Activated B cell treated with CpG ODN at 0.5 μM for 24 hours (primary cell): Measurements from ENCODE around the gene B4GALNT4. TPM values are rescaled to one million over a fixed set of nuclear protein-coding genes. Genes with fewer than 3 reads are reported as not detected.
"Not testable (repeated sequence)": the region's sequence is repeated elsewhere in the genome, so short reads cannot be mapped to it uniquely, and the experiment has no call there.

Source experiments
- ATAC-seq: fragments of 200-7000 bp; cut with Tn5 transposase; one replicate; pipeline ENCODE4 v1.10.0; 2021; ENCODE audit warnings: low read depth, mild to moderate bottlenecking, moderate library complexity
- CTCF ChIA-PET: fragments of 350-600 bp; sonication (Branson Sonifier 250); formaldehyde crosslinking; loops from one replicate; lab custom pipeline; 2021; ENCODE audit warnings: antibody characterized with exemption; lab: Charles Lee
- POLR2A ChIA-PET: fragments of 350-600 bp; sonication (Branson Sonifier 250); formaldehyde crosslinking; loops from one replicate; lab custom pipeline; 2021; ENCODE audit warnings: antibody characterized with exemption; lab: Charles Lee
- DNase-seq: peaks from one replicate; pipeline ENCODE4 v3.0.0; 2022
- H3K27ac Mint-ChIP-seq: one replicate; pipeline ENCODE4 v1.8.0; 2020; ENCODE audit warnings: mixed read lengths
- H3K27me3 Mint-ChIP-seq: one replicate; pipeline ENCODE4 v1.8.0; 2021; ENCODE audit warnings: mixed read lengths
- H3K36me3 Mint-ChIP-seq: one replicate; pipeline ENCODE4 v1.8.0; 2021; ENCODE audit warnings: low read depth, mixed read lengths
- H3K4me1 Mint-ChIP-seq: one replicate; pipeline ENCODE4 v1.8.0; 2021; ENCODE audit warnings: mixed read lengths
- H3K4me3 Mint-ChIP-seq: one replicate; pipeline ENCODE4 v1.8.0; 2020; ENCODE audit warnings: mild to moderate bottlenecking, mixed read lengths
- H3K9me3 Mint-ChIP-seq: one replicate; pipeline ENCODE4 v1.8.0; 2020; ENCODE audit warnings: mixed read lengths
- intact Hi-C: fragments of 100-400 bp; cut with micrococcal nuclease; formaldehyde crosslinking; loops from one replicate; pipeline ENCODE4 v1.15.1; 2024
- total RNA-seq: library from RNA; stranded (reverse); gene quantifications from 2 replicates; pipeline ENCODE4 v1.2.3, GENCODE V29; 2022
- TF ChIP-seq, protein P1 (sequence below): fragments of 200-600 bp; IDR thresholded peaks from one replicate; pipeline ENCODE4 v1.8.0; 2022; ENCODE audit warnings: antibody characterized with exemption, mild to moderate bottlenecking

Gene B4GALNT4
- total RNA-seq, 1 donor from 2014 or later = not detected

DNA sequence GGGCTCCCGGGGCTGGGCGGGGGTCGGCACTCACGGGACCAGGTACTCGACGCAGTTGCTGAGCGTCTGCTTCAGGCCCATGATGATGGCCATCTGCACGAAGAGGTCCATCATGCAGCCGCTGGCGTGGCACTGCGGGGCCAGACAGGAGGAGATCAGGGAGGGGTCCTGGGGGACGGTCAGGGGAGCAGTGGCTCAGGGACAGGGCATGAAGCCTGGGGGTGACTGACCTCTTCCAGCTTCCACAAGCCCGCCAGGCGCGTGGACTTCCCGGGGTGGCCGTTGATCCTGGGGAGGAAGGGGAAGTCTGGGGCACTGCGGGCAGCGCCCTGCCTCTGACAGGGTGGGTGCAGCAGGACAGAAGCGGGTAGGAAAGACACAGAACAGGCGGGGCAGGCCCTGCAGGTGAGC is 51.6 kb downstream of the B4GALNT4 start:
- Mint-ChIP-seq H3K36me3 (peaks cover 10% of the 10 kb centered on the region), H3K4me3 (no peak overlapping the region), H3K9me3 (peaks cover 4% of the 10 kb centered on the region), H3K4me1 (peaks cover 8% of the 10 kb centered on the region), H3K27ac (no peak overlapping the region), H3K27me3 (no peaks in the 10 kb centered on the region)
- intact Hi-C loops = no loop called here
- TF ChIP-seq, protein P1, sequence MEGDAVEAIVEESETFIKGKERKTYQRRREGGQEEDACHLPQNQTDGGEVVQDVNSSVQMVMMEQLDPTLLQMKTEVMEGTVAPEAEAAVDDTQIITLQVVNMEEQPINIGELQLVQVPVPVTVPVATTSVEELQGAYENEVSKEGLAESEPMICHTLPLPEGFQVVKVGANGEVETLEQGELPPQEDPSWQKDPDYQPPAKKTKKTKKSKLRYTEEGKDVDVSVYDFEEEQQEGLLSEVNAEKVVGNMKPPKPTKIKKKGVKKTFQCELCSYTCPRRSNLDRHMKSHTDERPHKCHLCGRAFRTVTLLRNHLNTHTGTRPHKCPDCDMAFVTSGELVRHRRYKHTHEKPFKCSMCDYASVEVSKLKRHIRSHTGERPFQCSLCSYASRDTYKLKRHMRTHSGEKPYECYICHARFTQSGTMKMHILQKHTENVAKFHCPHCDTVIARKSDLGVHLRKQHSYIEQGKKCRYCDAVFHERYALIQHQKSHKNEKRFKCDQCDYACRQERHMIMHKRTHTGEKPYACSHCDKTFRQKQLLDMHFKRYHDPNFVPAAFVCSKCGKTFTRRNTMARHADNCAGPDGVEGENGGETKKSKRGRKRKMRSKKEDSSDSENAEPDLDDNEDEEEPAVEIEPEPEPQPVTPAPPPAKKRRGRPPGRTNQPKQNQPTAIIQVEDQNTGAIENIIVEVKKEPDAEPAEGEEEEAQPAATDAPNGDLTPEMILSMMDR = no peak
- DNase-seq (no peak), ATAC-seq (no peak)
- CTCF ChIA-PET = no interaction called here
- POLR2A ChIA-PET = no interaction called here

DNA sequence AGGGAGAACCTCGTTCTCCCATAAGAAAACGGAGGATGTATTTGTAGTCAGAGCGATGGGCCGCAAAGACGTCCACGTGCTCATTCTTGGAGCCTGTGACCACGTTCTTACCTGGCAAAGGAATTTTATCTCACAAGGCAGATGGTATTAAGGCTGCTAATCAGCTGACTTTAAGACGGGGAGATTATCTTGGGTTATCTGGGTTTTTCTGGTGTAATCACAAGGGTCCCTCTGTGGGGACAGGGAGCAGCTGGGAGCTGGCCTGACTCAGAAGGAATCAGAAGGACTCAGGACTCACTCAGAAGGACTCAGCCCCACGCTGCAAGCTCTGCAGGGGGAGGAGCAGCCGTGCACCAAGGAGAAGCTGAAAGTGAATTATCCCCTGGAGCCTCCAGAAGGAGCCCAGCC is 53.0 kb downstream of the B4GALNT4 start:
- CTCF ChIA-PET = no interaction called here
- peaks cover 2% of the 10 kb centered on the region for H3K4me1 Mint-ChIP-seq
- no peak overlapping the region for H3K27ac Mint-ChIP-seq
- ATAC-seq = no peak
- H3K4me3 Mint-ChIP-seq = no peak overlapping the region
- no peak for DNase-seq
- intact Hi-C loops = no loop called here
- H3K36me3 Mint-ChIP-seq = peaks cover 10% of the 10 kb centered on the region
- TF ChIP-seq, protein P1 = no peak
- H3K9me3 Mint-ChIP-seq = peaks cover 4% of the 10 kb centered on the region
- POLR2A ChIA-PET = no interaction called here
- no peaks in the 10 kb centered on the region for H3K27me3 Mint-ChIP-seq

DNA sequence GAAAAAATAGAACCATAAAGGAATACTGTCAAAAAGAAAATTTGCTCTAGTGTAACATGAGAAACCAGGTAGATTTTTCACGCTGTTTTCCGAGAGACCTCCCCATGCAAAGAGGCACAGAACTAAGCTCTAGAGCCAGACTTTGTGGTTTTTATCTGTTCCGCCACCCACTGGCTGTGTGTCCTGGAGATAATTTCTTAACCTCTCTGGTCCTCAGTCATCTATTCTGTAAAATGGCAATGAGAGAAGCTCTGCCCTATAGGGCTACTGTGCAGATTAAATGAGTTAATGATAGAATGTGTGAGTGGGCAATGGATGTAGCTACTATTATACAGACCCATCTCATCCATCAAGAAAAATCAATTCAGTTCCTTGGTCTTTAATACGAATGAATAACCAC is 54.9 kb downstream of the B4GALNT4 start:
- Mint-ChIP-seq H3K9me3 (peaks cover 4% of the 10 kb centered on the region), H3K4me1 (no peaks in the 10 kb centered on the region), H3K36me3 (peaks cover 19% of the 10 kb centered on the region), H3K27ac (no peak overlapping the region), H3K4me3 (no peak overlapping the region), H3K27me3 (no peaks in the 10 kb centered on the region)
- intact Hi-C loops = no loop called here
- ChIA-PET CTCF (no interaction called here), POLR2A (no interaction called here)
- no peak for DNase-seq
- no peak for ATAC-seq
- TF ChIP-seq, protein P1 = no peak

DNA sequence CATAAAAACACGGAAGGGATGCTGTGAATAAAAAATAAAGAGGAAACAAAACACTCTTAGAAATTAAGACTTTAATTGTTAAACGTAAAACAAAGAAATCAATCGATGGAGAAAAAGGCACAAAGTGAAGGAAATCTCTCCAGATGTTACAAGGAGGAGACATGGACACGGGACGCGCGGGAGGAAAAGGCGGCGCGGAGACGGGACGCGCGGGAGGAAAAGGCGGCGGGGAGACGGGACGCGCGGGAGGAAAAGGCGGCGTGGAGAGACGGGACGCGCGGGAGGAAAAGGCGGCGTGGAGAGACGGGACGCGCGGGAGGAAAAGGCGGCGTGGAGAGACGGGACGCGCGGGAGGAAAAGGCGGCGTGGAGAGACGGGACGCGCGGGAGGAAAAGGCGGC is 55.5 kb downstream of the B4GALNT4 start:
- H3K27ac Mint-ChIP-seq, H3K4me3 Mint-ChIP-seq, H3K27me3 Mint-ChIP-seq, CTCF ChIA-PET, H3K9me3 Mint-ChIP-seq, DNase-seq, H3K4me1 Mint-ChIP-seq, POLR2A ChIA-PET, intact Hi-C loops, ATAC-seq: not testable (repeated sequence)
- peaks cover 19% of the 10 kb centered on the region for H3K36me3 Mint-ChIP-seq

DNA sequence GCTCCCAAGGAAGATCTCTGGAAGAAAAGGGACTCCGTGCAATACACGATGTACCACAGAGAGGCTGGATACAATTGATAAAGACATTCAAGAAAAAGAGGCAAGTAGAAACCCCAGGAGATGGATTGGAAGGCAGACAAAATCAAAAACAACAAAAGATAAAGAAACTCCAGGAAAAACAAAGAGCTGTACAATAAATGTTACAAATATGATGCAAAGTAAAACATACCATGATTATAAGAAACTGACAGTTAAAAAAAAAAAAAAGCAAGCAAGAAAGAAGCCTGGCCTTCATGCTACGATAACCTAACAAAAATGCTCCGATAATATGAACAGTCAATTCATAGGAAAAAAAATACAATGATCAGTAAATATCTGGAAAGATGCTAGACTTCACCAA is 56.0 kb downstream of the B4GALNT4 start:
- no peaks in the 10 kb centered on the region for H3K27me3 Mint-ChIP-seq

More for the DNA sequence above, 56.0 kb downstream of the B4GALNT4 start:
- H3K27ac Mint-ChIP-seq = no peak overlapping the region
- H3K36me3 Mint-ChIP-seq = peaks cover 19% of the 10 kb centered on the region
- no peak overlapping the region for H3K4me3 Mint-ChIP-seq
- no peaks in the 10 kb centered on the region for H3K4me1 Mint-ChIP-seq
- intact Hi-C loops = no loop called here
- ChIA-PET CTCF (no interaction called here), POLR2A (interaction anchor here (0.7 kb wide), 1 partner anchor 162 kb away, joined by 4 read pairs; no protein-coding TSS in a partner anchor)
- peaks cover 4% of the 10 kb centered on the region for H3K9me3 Mint-ChIP-seq
- ATAC-seq = no peak
- TF ChIP-seq, protein P1 = no peak
- no peak for DNase-seq
